HG03196 (cell line): ENCODE data around the gene CACNG7.

Experiments
- ATAC-seq: cut with Tn5 transposase; IDR thresholded peaks from one replicate; pipeline ENCODE4 v1.9.1; 2021; ENCODE audit not compliant: unreplicated experiment

CACNG7 gene

GRCh38 chr19:53951436-53951835 lies 42.4 kb downstream of the CACNG7 start:
- ATAC-seq: no peak

GRCh38 chr19:53951947-53952346 lies 42.9 kb downstream of the CACNG7 start:
- ATAC-seq: no peak

- no peak for ATAC-seq
These were observed 44.3 kb downstream of the CACNG7 start for GRCh38 chr19:53953383-53953782.

- no peak for ATAC-seq
These were observed 48.5 kb downstream of the CACNG7 start for GRCh38 chr19:53957448-53958167.

- no peak for ATAC-seq
These were observed 49.1 kb downstream of the CACNG7 start for GRCh38 chr19:53958168-53958571.

GRCh38 chr19:53958823-53959757 lies 50.0 kb downstream of the CACNG7 start:
- ATAC-seq: no peak

- no peak for ATAC-seq
These were observed 51.1 kb downstream of the CACNG7 start for GRCh38 chr19:53960187-53960586.

- ATAC-seq: no peak
These were observed 51.8 kb downstream of the CACNG7 start for GRCh38 chr19:53960886-53961285.

- ATAC-seq: no peak
These were observed 52.7 kb downstream of the CACNG7 start for GRCh38 chr19:53961523-53962356.

- no peak for ATAC-seq
These were observed 53.9 kb downstream of the CACNG7 start, which contains the start of gene CACNG8 for GRCh38 chr19:53962887-53963431. CACNG8 (plus strand) TSS chr19:53962937.

GRCh38 chr19:53965091-53965490 lies 56.0 kb downstream of the CACNG7 start:
- ATAC-seq: no peak

- no peak for ATAC-seq
These were observed 57.9 kb downstream of the CACNG7 start for GRCh38 chr19:53966931-53967330.

GRCh38 chr19:53969366-53969765 lies 60.3 kb downstream of the CACNG7 start:
- ATAC-seq: no peak

- ATAC-seq: no peak
These were observed 62.6 kb downstream of the CACNG7 start for GRCh38 chr19:53971673-53972072.

GRCh38 chr19:53977429-53977990 lies 68.4 kb downstream of the CACNG7 start:
- ATAC-seq: no peak

GRCh38 chr19:53977991-53978731 lies 69.1 kb downstream of the CACNG7 start:
- no peak for ATAC-seq

- no peak for ATAC-seq
These were observed 70.1 kb downstream of the CACNG7 start for GRCh38 chr19:53978975-53979801.

GRCh38 chr19:53980539-53981375 lies 71.7 kb downstream of the CACNG7 start:
- ATAC-seq: no peak
